Activated CD4-positive, alpha-beta T cell treated with anti-CD3 and anti-CD28 coated beads, Interleukin-2, amount 50 U/mL, for 4 hours (primary cell): ENCODE data around the gene SYCP3.
"Not testable (repeated sequence)": the region's sequence is repeated elsewhere in the genome, so short reads cannot be mapped to it uniquely, and the experiment has no call there.

Source experiments
- DNase-seq, 2 experiments: peaks; one replicate each; pipeline ENCODE4 v3.0.0-alpha.2; 2020

The SYCP3 gene

DNA sequence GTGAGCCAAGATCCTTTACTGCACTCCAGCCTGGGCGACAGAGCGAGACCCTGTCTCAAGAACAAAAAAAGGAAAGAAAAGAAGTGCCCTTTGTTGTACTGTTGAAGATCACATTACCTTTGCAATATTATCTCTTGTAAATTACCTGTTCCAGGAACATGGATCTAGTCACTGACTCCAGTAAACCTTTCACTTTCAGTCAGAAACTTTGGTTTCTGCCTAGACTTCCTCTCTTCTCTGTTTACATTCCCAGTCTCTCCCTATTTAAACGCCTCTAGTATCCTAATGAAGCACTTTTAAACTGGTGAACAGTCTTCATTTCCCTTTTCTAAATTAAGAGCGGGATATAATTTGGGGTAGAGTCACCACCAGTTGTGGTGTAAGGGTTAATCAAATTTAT is 29.0 kb downstream of the SYCP3 start:
- no peak for DNase-seq

DNA sequence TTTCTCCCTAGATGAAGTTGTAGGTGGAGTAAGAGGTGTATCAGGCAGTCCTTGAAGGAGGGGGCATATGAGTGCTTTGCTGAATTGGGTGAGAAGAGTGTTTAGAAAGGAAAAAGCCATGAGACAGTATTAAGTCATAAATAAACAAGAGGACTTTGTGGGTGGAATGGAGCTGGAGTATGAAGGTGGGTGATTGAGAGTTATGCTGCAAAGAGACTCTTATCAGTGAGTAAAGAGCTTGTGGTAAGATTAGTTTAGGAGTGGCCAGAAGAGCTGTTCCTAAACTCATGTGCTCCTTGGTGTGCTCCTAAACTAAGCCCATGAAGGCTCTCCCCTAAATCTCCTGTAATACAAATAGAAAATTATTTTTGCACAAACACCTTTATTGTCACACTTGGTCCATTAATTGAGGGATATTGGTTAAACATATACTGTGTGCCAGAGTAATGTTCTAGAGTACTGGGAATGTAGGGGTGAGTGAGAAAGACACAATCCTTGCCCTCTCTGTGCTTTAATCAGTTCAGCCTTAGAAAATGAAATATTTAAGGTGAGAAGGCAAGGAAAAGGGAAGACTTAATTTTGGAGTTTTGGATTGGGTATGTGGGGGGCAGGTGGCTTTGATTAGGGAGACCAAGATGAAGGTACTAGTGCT is 32.0 kb downstream of the SYCP3 start:
- no peak for DNase-seq

DNA sequence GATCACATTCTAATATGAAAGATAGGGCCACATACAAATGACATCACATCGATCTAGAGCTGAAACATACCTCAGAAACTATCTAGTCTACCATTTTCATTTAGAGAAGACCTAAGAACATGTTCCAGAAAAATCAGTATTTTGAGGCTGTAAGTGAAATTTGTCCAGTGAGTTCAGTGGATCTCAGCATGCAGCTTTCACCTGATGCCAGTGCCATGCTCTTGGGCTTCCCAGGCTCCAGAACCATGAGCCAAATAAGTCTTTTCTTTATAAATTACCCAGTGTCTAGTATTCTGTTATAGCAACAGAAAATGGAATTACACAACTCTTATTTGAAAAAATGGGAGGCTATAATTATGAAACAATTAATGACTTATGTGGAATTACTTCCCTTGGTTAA is 32.9 kb downstream of the SYCP3 start:
- DNase-seq = no peak

DNA sequence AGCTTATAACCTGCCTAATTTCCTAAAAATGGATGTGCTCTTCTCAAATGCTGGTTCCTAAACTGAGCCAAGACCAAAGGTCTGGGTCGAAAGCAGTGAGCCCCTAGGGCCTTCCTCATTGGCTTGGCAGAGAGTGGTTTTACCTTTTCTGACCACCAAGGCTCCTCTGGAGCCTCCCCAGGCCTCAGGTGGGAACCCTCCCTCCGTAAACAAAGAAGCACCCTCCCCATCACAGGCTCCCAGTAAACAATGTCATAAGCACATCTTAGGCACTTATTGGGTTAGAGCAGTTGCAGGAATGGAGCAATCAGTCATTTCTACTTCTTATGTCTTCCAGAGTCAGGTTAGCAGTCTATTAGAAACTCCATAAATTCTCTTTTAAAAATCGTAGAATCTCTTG is 35.8 kb downstream of the SYCP3 start:
- DNase-seq = no peak

DNA sequence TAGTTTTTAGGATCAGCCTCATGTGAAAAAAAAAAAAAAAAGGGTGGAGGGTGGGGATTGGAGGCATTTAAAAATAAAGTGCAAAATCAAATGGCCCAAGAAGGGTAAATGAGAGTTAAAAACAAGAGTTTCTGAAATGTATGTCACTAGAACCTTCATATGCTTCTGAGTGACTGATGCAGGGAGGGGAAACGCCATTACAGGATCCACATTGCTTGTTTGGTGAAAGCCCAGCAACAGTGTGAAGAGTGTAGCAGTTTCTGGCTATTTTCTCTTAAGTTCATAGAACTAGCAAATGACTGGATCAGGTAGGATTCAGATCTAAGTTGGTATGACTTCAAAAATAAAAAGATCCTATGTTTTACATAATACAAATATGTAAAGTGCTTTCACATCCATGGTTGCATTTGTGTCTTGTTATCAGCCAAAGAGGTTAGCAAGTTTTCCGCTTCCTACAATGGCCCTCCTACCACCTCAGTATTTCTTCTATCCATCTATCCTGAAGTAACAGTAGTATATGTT is 38.9 kb downstream of the SYCP3 start:
- no peak for DNase-seq

DNA sequence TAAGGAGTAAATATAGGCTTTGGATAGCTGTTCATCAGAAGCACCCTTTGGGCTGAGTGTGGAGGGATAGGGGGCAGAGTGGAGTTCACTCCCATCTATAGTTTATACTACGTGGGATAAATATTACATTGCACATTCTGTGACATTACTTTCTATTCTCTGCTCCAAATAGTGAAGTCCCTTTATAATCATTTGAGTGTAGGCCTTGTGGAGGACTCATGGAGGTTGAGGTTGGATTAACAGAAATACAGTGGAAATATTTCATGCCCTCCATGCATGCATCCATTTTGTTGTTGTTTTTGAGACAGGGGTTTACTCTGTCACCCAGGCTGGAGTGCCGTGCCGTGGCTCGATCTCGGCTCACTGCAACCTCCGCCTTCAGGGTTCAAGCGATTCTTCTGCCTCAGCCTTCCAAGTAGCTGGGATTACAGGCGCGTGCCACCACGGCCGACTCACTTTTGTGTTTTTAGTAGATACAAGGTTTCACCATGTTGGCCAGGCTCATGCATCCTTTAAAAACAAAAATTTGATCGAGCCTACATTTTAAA is 40.4 kb downstream of the SYCP3 start:
- no peak for DNase-seq

DNA sequence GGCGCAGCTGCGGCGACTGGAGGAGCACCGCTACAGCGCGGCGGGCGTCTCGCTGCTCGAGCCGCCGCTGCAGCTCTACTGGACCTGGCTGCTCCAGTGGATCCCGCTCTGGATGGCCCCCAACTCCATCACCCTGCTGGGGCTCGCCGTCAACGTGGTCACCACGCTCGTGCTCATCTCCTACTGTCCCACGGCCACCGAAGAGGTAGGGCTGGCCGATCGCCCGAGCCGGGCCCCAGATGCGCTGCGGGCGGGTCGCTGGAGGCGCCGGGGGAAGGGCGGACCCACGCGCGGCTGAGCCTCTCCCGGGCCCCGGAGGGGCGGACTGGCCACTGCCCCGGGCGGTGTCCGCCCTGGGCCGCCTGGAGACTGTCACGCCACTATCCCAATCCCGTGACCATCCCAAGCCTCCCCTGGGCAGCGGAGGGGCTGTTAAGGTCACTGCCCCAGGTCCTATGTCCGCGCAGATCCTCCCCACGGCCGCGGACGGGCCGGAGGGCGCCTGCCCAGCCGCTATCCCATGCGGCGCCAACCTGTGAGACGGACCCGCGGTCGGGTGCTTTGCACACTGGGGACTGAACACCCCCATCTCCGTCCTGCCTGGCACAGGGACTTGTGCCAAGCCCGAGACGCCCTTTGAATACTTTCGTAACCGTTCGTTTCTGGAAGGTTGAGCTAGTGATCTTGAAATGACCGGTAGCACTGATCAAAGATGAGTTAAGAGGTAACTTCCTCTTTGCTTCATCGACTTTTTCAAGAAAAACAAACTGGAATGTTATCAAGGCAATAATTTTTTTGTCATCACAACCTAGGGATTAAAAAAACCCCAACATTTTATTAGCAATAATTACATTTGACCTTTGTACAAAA is 41.1 kb downstream of the SYCP3 start:
- no peak for DNase-seq

DNA sequence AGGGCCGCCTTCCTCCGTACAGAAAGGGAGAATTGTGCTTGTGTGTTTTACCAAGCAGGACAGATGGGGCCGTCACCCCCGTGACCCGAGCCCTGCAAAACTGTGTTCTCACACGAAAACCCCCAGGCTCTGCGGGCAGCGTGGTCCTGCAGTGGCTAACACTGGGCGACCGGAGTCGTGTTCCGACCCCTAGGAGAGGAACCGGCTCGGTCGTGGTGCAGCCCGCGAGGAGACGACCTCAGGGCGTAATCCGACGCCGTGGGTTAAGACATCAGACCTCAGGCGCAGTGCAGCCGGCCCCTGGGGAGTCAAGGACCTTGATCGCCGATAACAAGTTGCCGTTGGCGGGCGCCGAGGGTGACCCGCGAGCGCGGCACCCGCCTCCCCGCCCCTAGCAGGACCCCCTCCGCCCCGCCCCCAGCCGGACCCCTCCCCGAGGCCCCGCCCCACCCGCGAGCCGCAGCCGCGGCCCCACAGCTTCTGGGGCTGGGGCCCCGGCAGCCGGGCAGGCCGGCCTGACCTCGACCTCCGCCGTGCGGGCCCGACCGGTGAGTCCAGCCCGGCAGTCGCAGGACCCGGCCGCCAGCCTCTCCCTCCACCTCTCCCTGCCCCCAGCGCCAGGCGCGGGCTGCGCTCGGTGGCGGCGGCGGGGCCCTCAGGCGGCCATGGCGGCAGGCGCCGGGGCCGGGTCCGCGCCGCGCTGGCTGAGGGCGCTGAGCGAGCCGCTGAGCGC is 41.9 kb downstream of the SYCP3 start, which contains the start of gene CHPT1:
Gene CHPT1 (plus strand): TSS at position 444 of the 733 bp plus-strand sequence. CDS start 222 bp downstream, at position 666.
- peak; percentile 23 to 28 for DNase-seq

DNA sequence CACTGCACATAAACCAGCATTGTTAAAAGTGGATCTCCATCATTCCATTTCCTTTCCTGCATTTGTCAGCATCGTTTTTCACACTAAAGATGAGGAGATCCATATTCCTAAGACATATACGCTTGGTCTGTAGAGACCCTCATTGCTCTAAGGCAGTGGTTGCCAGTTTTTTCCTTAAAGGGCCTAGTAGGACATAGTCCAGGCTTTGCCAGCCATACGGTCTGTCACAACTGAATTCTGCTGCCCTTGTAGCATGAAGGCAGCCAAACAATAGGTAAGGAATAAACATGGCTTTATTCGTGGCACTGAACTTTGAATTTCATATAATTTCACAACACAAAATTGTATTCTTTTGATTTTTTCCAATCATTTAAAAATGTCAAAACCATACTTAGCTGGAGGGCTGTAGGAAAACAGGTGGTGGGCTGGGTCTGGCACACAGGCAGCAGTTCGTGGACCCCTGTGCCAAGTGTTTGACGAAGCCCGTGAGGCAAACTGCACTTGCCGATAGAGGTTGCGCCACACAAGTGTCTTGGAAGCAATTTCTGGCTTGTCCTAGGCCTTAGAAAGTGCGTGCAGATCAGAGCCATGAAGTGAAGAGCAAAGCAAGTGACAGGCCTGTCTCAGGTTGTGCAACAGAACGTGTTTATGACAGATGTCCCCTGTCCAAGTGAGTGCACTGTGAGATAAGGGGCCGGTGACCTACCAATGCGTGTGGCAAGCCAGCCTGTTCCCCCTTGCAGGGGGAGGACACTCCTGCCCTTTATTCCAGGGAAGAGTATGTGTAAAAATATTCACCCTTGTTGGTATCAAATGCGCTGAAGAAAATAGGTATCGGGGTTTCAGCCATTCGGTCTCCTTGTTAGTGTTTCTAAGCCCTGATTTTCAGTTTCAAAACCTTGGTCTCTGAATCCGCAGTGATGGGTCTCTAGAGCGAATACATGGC is 42.7 kb downstream of the SYCP3 start:
- no peak for DNase-seq

DNA sequence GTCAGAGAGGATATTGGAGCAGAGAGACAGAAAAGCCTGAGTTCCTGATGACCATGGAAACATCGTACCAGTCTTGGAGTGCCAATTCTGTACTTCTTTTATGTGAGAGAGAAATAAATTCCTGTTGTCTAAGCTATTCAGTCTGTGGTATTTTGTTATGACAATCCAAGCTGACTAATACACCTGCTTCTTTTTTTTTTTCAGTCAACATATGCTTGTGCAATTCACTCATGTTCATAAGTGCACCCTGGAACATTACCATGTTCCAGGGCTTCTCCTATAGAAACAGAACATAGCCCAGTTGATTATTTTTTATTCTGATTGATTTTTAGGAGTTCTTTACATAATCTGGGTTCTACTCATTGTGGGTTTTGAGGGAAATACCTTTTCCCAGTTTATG is 43.6 kb downstream of the SYCP3 start:
- DNase-seq = no peak

DNA sequence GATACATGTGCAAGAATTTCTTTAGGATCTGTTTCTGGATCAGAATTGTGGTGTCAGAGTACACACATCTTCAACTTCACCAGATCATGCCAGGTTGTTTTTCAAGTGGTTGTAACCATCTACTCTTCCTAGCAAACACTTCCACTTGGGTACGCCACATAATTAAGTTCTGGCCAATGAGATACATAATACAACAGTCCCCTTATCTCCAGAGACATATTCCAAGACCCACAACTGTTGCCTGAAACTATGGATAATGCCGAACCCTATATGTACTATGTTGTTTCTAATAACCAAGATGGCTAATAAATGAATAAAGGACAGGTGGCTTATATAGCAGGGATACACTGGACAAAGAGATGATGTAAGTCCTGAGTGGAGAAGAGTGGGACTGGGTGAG is 44.3 kb downstream of the SYCP3 start:
- no peak for DNase-seq

DNA sequence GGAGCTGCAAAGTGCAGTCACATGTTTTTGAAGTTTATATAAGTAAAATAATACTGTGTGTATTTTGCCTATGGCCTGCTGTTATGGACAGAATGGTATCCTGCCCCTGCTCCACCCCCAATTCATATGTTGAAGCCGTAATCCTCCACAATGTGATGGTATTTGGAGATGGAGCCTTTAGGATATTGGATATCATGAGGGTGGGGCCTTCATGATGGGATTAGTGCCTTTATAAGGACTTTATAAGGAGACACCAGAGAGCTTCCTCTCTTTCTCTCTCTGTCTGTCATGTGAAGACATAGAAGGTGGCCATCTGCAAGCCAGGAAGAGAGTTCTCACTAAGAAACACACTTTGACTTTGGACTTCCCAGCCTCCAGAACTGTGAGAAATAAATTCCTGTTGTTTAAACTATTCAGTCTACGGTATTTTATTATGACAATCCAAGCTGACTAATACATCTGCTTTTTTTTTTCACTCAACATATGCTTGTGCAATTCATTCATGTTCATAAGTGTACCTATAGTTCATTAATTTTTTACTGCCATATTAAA is 44.9 kb downstream of the SYCP3 start:
- no peak for DNase-seq

DNA sequence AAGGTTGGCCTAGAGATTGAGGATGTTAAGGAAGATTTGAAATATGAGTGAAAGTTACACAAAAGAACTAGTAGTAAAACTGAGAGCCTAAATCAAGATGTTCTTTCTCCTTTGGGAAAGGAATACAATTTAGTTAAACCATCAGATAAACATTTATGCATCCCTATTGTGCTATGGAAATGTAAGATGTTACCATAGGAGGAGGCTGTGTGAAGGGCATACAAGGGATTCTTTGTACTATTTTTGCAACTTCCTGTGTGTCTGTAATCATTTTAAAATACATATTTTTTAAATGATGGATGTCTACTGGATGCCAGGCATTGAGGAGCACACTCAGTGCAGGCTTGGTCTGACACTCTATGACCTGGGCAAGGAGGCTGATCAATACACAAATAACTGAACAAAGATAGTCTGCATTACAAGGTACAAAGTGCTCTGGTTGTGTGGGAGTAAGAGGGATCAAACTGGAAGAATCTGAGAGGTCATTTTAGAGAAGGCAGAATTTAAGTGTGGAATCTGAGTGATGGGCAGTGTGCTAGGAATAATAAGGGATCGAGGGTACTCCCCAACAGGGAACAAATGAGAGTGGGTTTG is 47.7 kb downstream of the SYCP3 start:
- no peak for DNase-seq

DNA sequence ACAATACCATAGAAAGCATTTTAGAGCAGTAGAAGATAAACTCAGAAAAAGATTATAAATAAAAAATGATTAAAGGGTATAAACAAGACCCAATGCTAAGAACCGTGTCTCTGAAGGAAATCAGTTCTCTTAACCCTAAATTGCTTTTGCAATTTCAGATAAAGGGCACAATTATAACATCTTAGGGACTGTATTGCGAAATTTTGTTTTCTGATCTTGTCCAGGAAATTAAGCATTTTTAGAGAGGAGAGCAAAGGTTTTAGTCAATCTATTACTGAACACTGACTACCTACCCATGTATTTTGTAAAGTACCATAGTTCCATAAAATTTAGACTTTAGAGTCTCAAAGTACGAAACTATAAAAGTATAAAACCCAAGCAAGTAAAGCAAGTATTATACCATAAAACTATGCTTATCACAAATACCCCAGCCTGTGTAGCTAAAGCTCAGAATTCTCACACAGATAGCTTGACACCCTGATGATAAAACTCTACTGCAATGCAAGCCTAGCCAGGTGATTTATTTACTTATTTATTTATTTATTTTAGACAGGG is 48.6 kb downstream of the SYCP3 start:
- no peak for DNase-seq

DNA sequence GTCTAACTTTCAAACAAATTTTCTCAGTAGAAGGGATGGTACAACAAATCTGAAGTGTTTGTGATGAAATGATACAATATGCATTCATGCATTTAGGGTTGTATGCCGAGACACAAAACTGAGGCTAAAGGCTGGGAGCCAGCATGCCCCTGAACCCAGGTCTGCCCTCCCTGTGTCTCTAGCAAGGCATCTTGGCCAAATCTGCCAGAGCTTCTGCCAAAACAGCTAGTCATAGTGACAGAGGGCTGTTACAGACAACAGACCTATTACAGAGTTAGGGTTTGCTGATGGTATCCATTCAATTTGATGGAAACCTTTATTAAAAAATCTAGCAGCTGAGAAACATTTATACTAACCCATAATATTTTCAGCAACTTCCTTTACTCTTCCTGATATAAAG is 53.1 kb downstream of the SYCP3 start:
- DNase-seq = no peak

DNA sequence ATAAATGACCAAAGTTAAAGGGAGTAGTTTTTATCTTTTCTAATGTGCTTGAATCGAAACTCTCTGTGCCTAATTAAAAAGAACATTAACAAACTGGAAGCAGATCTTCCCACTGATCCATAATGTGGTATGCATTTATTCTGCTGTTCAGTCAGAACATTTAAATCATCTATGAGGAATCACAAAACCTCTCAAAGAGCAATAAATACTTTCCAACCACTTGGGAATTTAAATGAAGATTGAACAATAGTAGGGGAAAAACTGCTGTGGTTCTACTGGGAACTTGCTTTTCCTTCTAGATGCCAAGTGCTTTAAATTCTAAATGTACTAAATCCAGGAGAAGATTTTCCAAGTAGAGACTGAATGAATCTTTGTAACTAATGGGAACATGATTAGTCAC is 54.2 kb downstream of the SYCP3 start:
- no peak for DNase-seq

DNA sequence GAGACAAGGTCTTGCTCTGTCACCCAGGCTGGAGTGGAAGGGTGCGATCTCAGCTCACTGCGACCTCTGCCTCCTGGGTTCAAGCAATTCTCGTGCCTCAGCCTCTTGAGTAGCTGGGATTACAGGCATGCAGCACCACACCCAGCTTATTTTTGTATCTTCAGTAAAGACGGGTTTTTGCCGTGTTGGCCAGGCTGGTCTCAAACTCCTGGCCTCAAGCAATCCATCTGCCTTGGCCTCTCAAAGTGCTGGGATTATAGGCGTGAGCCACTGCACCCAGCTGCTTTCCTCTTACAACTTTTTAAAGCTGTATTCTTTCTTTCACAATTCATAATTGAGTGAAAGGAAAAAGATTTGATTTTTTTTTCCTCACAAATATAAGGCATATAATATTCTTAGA is 57.6 kb downstream of the SYCP3 start:
- DNase-seq = not testable (repeated sequence)

DNA sequence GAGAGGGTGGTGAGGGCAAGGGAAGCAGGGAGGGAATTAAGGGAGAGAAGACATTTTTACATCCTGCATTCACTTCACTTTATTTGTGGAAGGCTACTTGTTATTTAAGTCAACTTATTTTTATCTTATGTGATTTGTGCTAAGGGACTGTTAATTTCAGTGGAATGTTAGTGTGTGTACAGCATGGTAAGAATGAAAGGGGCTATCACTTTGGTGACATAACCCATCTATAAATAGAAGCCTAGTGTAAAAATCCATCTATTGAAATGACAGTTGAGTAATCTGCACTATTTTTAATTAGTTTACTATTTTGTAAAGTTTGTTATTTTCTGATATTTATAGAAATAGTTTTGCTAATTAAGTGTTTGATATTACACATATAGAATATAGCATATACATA is 58.6 kb downstream of the SYCP3 start:
- no peak for DNase-seq

DNA sequence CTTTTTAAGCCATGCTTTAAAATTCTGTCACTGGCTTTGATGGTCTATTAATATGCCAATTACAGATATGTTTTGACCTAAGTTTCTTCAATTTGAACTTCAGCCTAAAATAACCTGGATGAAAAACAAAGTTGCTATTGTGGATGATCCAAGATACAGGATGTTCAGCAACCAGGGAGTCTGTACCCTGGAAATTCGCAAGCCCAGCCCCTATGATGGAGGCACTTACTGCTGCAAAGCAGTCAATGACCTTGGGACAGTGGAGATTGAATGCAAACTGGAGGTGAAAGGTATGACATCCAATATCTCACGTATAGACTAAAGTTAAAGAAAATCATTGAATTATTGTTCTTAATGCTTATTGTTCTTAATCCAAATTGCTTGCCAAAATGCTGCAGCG is 59.0 kb downstream of the SYCP3 start:
- DNase-seq = no peak
